Activated CD4-positive, alpha-beta T cell treated with anti-CD3 and anti-CD28 coated beads, Interleukin-2, Interleukin-4, amounts not matched to agents 100 ng/mL and 50 ng/mL, durations not matched to agents 16 hours and 8 hours (primary cell): Measurements from ENCODE around the gene HCN2.
"Not testable (repeated sequence)": the region's sequence is repeated elsewhere in the genome, so short reads cannot be mapped to it uniquely, and the experiment has no call there.

Experiments
- DNase-seq: peaks from one replicate; pipeline ENCODE4 v3.0.0-alpha.2; 2020; ENCODE audit warnings: low spot score

The HCN2 gene

GRCh38 chr19:621191-621590, 31.5 kb downstream of the HCN2 start:
- DNase-seq, result not testable (repeated sequence)

- no peak for DNase-seq
Observed at GRCh38 chr19:621819-622218, 32.1 kb downstream of the HCN2 start.

- DNase-seq, result no peak
Observed at GRCh38 chr19:622666-623065, 33.0 kb downstream of the HCN2 start.

GRCh38 chr19:623175-623916, 33.7 kb downstream of the HCN2 start:
- no peak for DNase-seq

GRCh38 chr19:623974-624373, 34.3 kb downstream of the HCN2 start:
- DNase-seq, result no peak

- no peak for DNase-seq
Observed at GRCh38 chr19:624433-625109, 34.9 kb downstream of the HCN2 start.

GRCh38 chr19:625257-625656, 35.6 kb downstream of the HCN2 start:
- no peak for DNase-seq

GRCh38 chr19:626566-626965, 36.9 kb downstream of the HCN2 start:
- DNase-seq, result not testable (repeated sequence)

- DNase-seq, result no peak
Observed at GRCh38 chr19:628168-628567, 38.5 kb downstream of the HCN2 start.

GRCh38 chr19:629515-629914, 39.8 kb downstream of the HCN2 start:
- not testable (repeated sequence) for DNase-seq

- no peak for DNase-seq
Observed at GRCh38 chr19:629961-630714, 40.5 kb downstream of the HCN2 start.

- peak; percentile 58 for DNase-seq
Observed at GRCh38 chr19:632579-633067, 42.9 kb downstream of the HCN2 start.

- peak; percentile 99 for DNase-seq
Observed at GRCh38 chr19:633068-633785, 43.5 kb downstream of the HCN2 start, which contains the start of gene POLRMT. TSS of gene POLRMT (minus strand) at chr19:633537. CDS start at chr19:633512, 25 bp downstream.

GRCh38 chr19:633786-634639, 44.3 kb downstream of the HCN2 start:
- DNase-seq, result no peak

- no peak for DNase-seq
Observed at GRCh38 chr19:634975-635652, 45.4 kb downstream of the HCN2 start.

- DNase-seq, result no peak
Observed at GRCh38 chr19:638906-639252, 49.2 kb downstream of the HCN2 start.

- peak; percentile 92 for DNase-seq
Observed at GRCh38 chr19:639253-640160, 49.8 kb downstream of the HCN2 start, which contains the start of gene FGF22. TSS of gene FGF22 (plus strand) at chr19:639879. CDS start at chr19:639926, 47 bp downstream.

GRCh38 chr19:640161-640558, 50.5 kb downstream of the HCN2 start:
- DNase-seq, result no peak

- no peak for DNase-seq
Observed at GRCh38 chr19:640606-641189, 51.0 kb downstream of the HCN2 start.
